H1 (cell line): ENCODE results near the gene ABTB1. TPM values are rescaled to one million over a fixed set of nuclear protein-coding genes. Genes with fewer than 3 reads are reported as not detected.
A peak's percentile ranks its signal among the peaks of the same experiment; 100 is the strongest.

Experiments used
- CTCF ChIA-PET: fragments of 300-600 bp; sonication (Branson Sonifier 250); formaldehyde crosslinking; loops from one replicate; lab custom pipeline; 2021; ENCODE audit not compliant: partially characterized antibody; lab: Charles Lee
- POLR2A ChIA-PET: fragments of 300-600 bp; sonication (Branson Sonifier 250); formaldehyde crosslinking; loops from one replicate; lab custom pipeline; 2021; ENCODE audit warnings: inconsistent platforms; ENCODE audit not compliant: partially characterized antibody; lab: Charles Lee
- DNase-seq, 2 experiments: peaks; one replicate each; pipeline versions ENCODE4 v3.0.0 to v3.0.0-alpha.2; 2010 to 2022; ENCODE audit warnings: low spot score in 2 of 2, low read depth in 1 of 2, mixed read lengths in 1 of 2
- FAIRE-seq: peaks from 2 replicates; lab custom pipeline; 2011; peaks lifted over from hg19 to GRCh38; lab: Jason Lieb, UNC
- H2AFZ ChIP-seq: 2 replicates; pipeline ENCODE4 v1.8.1; 2012; ENCODE audit warnings: low read length, inconsistent platforms
- H2AK5ac ChIP-seq: 2 replicates; pipeline ENCODE4 v1.6.1; 2013; ENCODE audit warnings: low read depth, low read length
- H2BK120ac ChIP-seq: replicated peaks from 2 replicates; pipeline ENCODE3; 2013; ENCODE audit warnings: low read depth, low read length, inconsistent platforms
- H2BK12ac ChIP-seq: 2 replicates; pipeline ENCODE4 v1.6.1; 2013; ENCODE audit warnings: low read depth, low read length
- H2BK15ac ChIP-seq: 2 replicates; pipeline ENCODE4 v1.6.1; 2013; ENCODE audit warnings: low read length
- H2BK20ac ChIP-seq: 2 replicates; pipeline ENCODE4 v1.6.1; 2013; ENCODE audit warnings: low read length
- H2BK5ac ChIP-seq: 2 replicates; pipeline ENCODE4 v1.6.1; 2013; ENCODE audit warnings: low read depth, low read length
- H3K14ac ChIP-seq: 2 replicates; pipeline ENCODE4 v1.6.1; 2013; ENCODE audit warnings: inconsistent platforms; ENCODE audit not compliant: insufficient read length
- H3K18ac ChIP-seq: 2 replicates; pipeline ENCODE4 v1.6.1; 2013; ENCODE audit warnings: low read length; ENCODE audit errors: extremely low read depth
- H3K23ac ChIP-seq: 2 replicates; pipeline ENCODE4 v1.6.1; 2013; ENCODE audit warnings: inconsistent platforms; ENCODE audit not compliant: insufficient read length
- H3K23me2 ChIP-seq: 2 replicates; pipeline ENCODE4 v1.6.1; 2013; ENCODE audit warnings: low read depth, low read length
- H3K27ac ChIP-seq: 2 replicates; pipeline ENCODE4 v1.6.1; 2011; ENCODE audit warnings: low read depth, low read length, inconsistent platforms
- H3K27me3 ChIP-seq, 4 experiments: replicated peaks in 1 of 4; 1 replicate in 1 of 4; 2 replicates in 3 of 4; pipeline versions ENCODE4 v1.6.1 to v1.8.1; 2011 to 2013; ENCODE audit warnings: low read length in 3 of 4, mild to moderate bottlenecking in 3 of 4, inconsistent platforms in 2 of 4, mixed read lengths in 2 of 4, moderate library complexity in 1 of 4; ENCODE audit not compliant: control insufficient read depth in 3 of 4, insufficient read depth in 3 of 4; ENCODE audit errors: extremely low read depth in 1 of 4
- H3K36me3 ChIP-seq, 4 experiments: 2 replicates each; pipeline versions ENCODE4 v1.6.1 to v1.8.1; 2011 to 2013; ENCODE audit warnings: mild to moderate bottlenecking in 4 of 4, low read length in 3 of 4, moderate library complexity in 2 of 4, control low read depth in 1 of 4, inconsistent platforms in 1 of 4; ENCODE audit not compliant: insufficient read depth in 4 of 4, control insufficient read depth in 2 of 4
- H3K4ac ChIP-seq: replicated peaks from 2 replicates; pipeline ENCODE3; 2013; ENCODE audit warnings: low read length, low read depth, mixed read lengths, inconsistent platforms; ENCODE audit not compliant: insufficient read length
- H3K4me1 ChIP-seq, 4 experiments: replicated peaks in 1 of 4; 1 replicate in 1 of 4; 2 replicates in 3 of 4; pipeline versions ENCODE4 v1.6.1 to v1.8.1; 2011 to 2013; ENCODE audit warnings: low read length in 3 of 4, inconsistent platforms in 2 of 4, mixed read lengths in 1 of 4; ENCODE audit not compliant: insufficient read depth in 4 of 4, control insufficient read depth in 3 of 4
- H3K4me2 ChIP-seq, 2 experiments: 2 replicates each; pipeline versions ENCODE4 v1.6.1 to v1.8.1; 2011 to 2013; ENCODE audit warnings: low read depth in 2 of 2, low read length in 2 of 2, control low read depth in 1 of 2, inconsistent platforms in 1 of 2, mild to moderate bottlenecking in 1 of 2; ENCODE audit not compliant: insufficient read depth in 1 of 2
- H3K4me3 ChIP-seq, 4 experiments: fragments of 200-600, 300-600 bp in 1 of 4; sonication (generic), shearing (Covaris generic), sonication (Bioruptor Twin) in 1 of 4; 2 replicates each; pipeline versions ENCODE4 v1.5.1 to v1.8.1; 2011 to 2016; ENCODE audit warnings: low read length in 4 of 4, low read depth in 3 of 4, control low read depth in 2 of 4, inconsistent platforms in 2 of 4, mild to moderate bottlenecking in 2 of 4, mixed read lengths in 1 of 4, moderate library complexity in 1 of 4; ENCODE audit not compliant: insufficient read depth in 2 of 4; ENCODE audit errors: extremely low read depth in 1 of 4
- H3K56ac ChIP-seq: replicated peaks from 2 replicates; pipeline ENCODE3; 2013; ENCODE audit warnings: low read depth, mild to moderate bottlenecking, mixed read lengths, low read length, inconsistent platforms; ENCODE audit not compliant: insufficient read length
- H3K79me1 ChIP-seq: 2 replicates; pipeline ENCODE4 v1.6.1; 2013; ENCODE audit warnings: low read depth, low read length, control low read depth
- H3K79me2 ChIP-seq, 2 experiments: 2 replicates each; pipeline versions ENCODE4 v1.6.1 to v1.8.1; 2012 to 2013; ENCODE audit warnings: low read length in 2 of 2, mild to moderate bottlenecking in 2 of 2, inconsistent platforms in 1 of 2; ENCODE audit not compliant: insufficient read depth in 2 of 2, control insufficient read depth in 1 of 2
- H3K9ac ChIP-seq, 4 experiments: replicated peaks in 1 of 4; 1 replicate in 1 of 4; 2 replicates in 3 of 4; pipeline versions ENCODE4 v1.6.1 to v1.8.1; 2011 to 2013; ENCODE audit warnings: low read depth in 3 of 4, low read length in 3 of 4, control low read depth in 2 of 4, mild to moderate bottlenecking in 2 of 4, moderate library complexity in 2 of 4, inconsistent platforms in 1 of 4; ENCODE audit errors: extremely low read depth in 1 of 4
- H3K9me3 ChIP-seq, 2 experiments: 2 replicates each; pipeline versions ENCODE4 v1.6.1 to v1.8.1; 2012 to 2013; ENCODE audit warnings: mild to moderate bottlenecking in 2 of 2, moderate library complexity in 2 of 2, control low read depth in 1 of 2, inconsistent platforms in 1 of 2, low read depth in 1 of 2, low read length in 1 of 2, mixed read lengths in 1 of 2; ENCODE audit not compliant: insufficient read depth in 2 of 2
- H4K20me1 ChIP-seq, 2 experiments: replicated peaks in 1 of 2; 2 replicates each; pipeline versions ENCODE3 to v1.8.1; 2011 to 2013; ENCODE audit warnings: inconsistent platforms in 2 of 2, low read length in 2 of 2, mild to moderate bottlenecking in 1 of 2; ENCODE audit not compliant: insufficient read depth in 2 of 2, control insufficient read depth in 1 of 2
- H4K5ac ChIP-seq: 2 replicates; pipeline ENCODE4 v1.6.1; 2013; ENCODE audit warnings: low read length, low read depth, mixed read lengths, inconsistent platforms; ENCODE audit not compliant: insufficient read length
- H4K8ac ChIP-seq: 2 replicates; pipeline ENCODE4 v1.8.0; 2013; ENCODE audit warnings: mild to moderate bottlenecking, moderate library complexity, low read length, inconsistent platforms; ENCODE audit not compliant: insufficient read depth; ENCODE audit errors: extremely low read depth
- H4K91ac ChIP-seq: replicated peaks from 2 replicates; pipeline ENCODE3; 2013; ENCODE audit warnings: low read length, mixed read lengths, inconsistent platforms; ENCODE audit not compliant: insufficient read length
- JUND ChIP-seq: IDR thresholded peaks from 2 replicates; pipeline ENCODE4 v1.6.1; 2011; ENCODE audit warnings: mild to moderate bottlenecking, improper control_type of control experiment, low read length
- RAD21 ChIP-seq, 2 experiments: IDR thresholded peaks in 1 of 2; conservative IDR thresholded peaks in 1 of 2; 2 replicates each; pipeline ENCODE4 v1.6.1; 2011; ENCODE audit warnings: low read depth in 2 of 2, low read length in 2 of 2, improper control_type of control experiment in 1 of 2, inconsistent platforms in 1 of 2, mild to moderate bottlenecking in 1 of 2, moderate library complexity in 1 of 2
- WGBS, 2 experiments: shearing (Covaris generic) in 1 of 2; methylation state at CpG; one replicate each; pipeline versions ENCODE4 v1.1.6 to v1.1.7; 2013 to 2015; ENCODE audit warnings: low lambda C conversion rate in 2 of 2, mixed read lengths in 2 of 2, inconsistent platforms in 1 of 2, low coverage in 1 of 2, missing lambda C conversion rate in 1 of 2; ENCODE audit not compliant: insufficient replicate concordance in 2 of 2, insufficient coverage in 1 of 2, insufficient read length in 1 of 2; ENCODE audit errors: extremely low coverage in 1 of 2, missing lambda C conversion rate in 1 of 2; 5-methylcytosine and 5-hydroxymethylcytosine counted together
- polyA plus RNA-seq, 7 experiments: library from polyadenylated mRNA; depleted of rRNA in 3 of 7; stranded (reverse) in 5 of 7; unstranded in 2 of 7; fragments of >200 nt in 5 of 7; fragments of 200-250 nt in 2 of 7; gene quantifications; 1 replicate in 5 of 7; 2 replicates in 1 of 7; 4 replicates in 1 of 7; pipeline versions ENCODE4 v1.2.1 to v1.2.3, GENCODE V29; 2011 to 2013; ENCODE audit warnings: missing spikeins in 2 of 7, mixed read lengths in 2 of 7
- total RNA-seq: library from RNA; stranded (reverse); fragmentation: NEBNext Ultra II Directional; extraction: Animal tissue kit (Norgen Biotek cat#: 25700); gene quantifications from 2 replicates; pipeline ENCODE4 v1.2.1, GENCODE V29; 2021

ABTB1 gene
- total and polyA plus RNA-seq, 2 of the 8 experiments (the other 6 are each of a cell fraction or from before 2014, with no cell fraction given): 7.1 to 9.4 TPM

DNA sequence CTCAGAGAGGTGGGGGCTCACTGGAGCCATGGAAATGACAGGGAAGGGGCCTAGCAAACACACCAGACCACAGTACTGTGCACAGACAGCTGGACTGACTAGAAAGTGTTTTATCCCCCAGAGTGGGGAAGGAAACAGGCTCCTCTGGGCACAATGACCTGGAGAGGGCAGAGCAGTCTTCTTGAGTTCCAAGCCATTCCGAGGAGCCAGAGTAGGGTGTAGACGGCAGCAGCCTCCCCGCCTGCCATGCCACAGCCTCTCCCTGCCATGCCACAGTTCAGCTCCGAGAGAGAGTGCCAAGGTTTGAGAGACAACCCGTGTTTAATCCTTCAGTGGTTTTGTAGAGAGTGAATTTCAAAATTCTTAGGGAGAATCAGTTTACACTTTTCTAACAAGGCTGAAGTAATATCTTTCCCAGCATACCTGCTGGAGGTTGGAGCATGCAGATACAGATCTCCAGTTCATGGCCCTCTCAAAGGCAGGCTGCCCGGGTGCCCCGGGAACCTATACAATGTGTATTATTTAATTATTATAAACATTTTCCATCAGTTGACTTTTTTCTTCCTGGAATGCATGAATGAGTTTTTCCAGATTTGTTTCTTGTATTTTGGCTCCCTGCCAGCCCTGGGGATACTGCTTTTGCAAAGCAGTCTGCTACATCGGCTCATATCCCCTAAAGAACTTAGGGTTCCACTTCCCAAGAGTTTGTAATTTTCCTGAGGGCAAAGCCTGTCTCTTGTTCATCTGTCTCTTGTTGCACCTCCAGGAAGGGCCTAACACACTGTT, 40.5 kb upstream of the ABTB1 start:
- Histone ChIP-seq H3K4me3 (no peak overlapping the region), H2BK120ac (no peak overlapping the region)
- 85% methylated on average over 8 of the region's 8 CpGs; no CpG with 5 or more reads in 1 of the 2 experiments for WGBS, 2 experiments

More for the DNA sequence above, 40.5 kb upstream of the ABTB1 start:
- CTCF ChIA-PET: interaction anchor here (1.6 to 1.7 kb wide), 4 partner anchors 12 to 20 kb away, joined by 4 to 9 read pairs (median 6); no protein-coding TSS in a partner anchor
- Histone ChIP-seq H3K4me1 (peaks cover 0 to 7% (median 3%) of the 10 kb centered on the region in 4 experiments; a peak in 5 of 7 replicates), H3K18ac (no peak overlapping the region), H3K14ac (no peak overlapping the region), H2BK15ac (no peak overlapping the region), H3K27ac (no peak overlapping the region), H3K27me3 (peaks cover 13 to 28% (median 26%) of the 10 kb centered on the region in 4 experiments), H3K4me2 (no peak overlapping the region), H4K20me1 (peaks cover 6 to 9% of the 10 kb centered on the region in 2 experiments), H3K79me2 (no peaks in the 10 kb centered on the region), H3K23me2 (peaks cover 3% of the 10 kb centered on the region; the same call in 1 of the 2 replicates), H2BK5ac (no peak overlapping the region), H4K91ac (no peak overlapping the region), H2AK5ac (no peak overlapping the region), H3K4ac (no peak overlapping the region), H2BK20ac (no peak overlapping the region), H4K8ac (no peak overlapping the region), H3K56ac (no peak overlapping the region), H2AFZ (no peak overlapping the region), H4K5ac (no peak overlapping the region), H3K23ac (no peak overlapping the region), H3K79me1 (no peaks in the 10 kb centered on the region; the same call in 1 of the 2 replicates), H3K36me3 (peaks cover 0 to 6% (median 0%) of the 10 kb centered on the region in 4 experiments; a peak in 2 of 8 replicates), H3K9me3 (peaks cover 7 to 9% of the 10 kb centered on the region in 2 experiments), H3K9ac (no peak overlapping the region), H2BK12ac (no peak overlapping the region)
- FAIRE-seq (no peak), DNase-seq (no peak)
- TF ChIP-seq JUND (no peak), RAD21 (IDR thresholded peaks at IDR 0.05 in 1 of 2, conservative IDR thresholded peaks at IDR 0.05 in 1 of 2; ENCODE audit: low read depth in 2 of 2, low read length in 2 of 2) (peak in 1 of 2 experiments; percentile 9; a peak in 1 of 4 replicates)
- POLR2A ChIA-PET: interaction anchor here (1.2 to 3.8 kb wide), 4 partner anchors 8 to 34 kb away, joined by 3 to 24 read pairs (median 6); partner anchors contain the start of gene MCM2
